Parathyroid adenoma (tissue), 2 donors: Measurements from ENCODE around the gene AKT3.

Experiments used
- H2AFZ ChIP-seq: fragments of 300-600 bp; sonication (generic); one replicate; pipeline ENCODE4 v1.7.0; 2017; ENCODE audit warnings: antibody characterized with exemption, mild to moderate bottlenecking
- H3K27ac ChIP-seq: fragments of 300-600 bp; sonication (generic); one replicate; pipeline ENCODE4 v1.7.0; 2017
- H3K27me3 ChIP-seq: fragments of 300-600 bp; sonication (generic); one replicate; pipeline ENCODE4 v1.7.0; 2017; ENCODE audit warnings: low read length; ENCODE audit not compliant: control insufficient read depth, insufficient read depth
- H3K36me3 ChIP-seq: fragments of 300-600 bp; sonication (generic); one replicate; pipeline ENCODE4 v1.7.0; 2017; ENCODE audit warnings: low read length; ENCODE audit not compliant: control insufficient read depth, insufficient read depth
- H3K4me1 ChIP-seq: fragments of 300-600 bp; sonication (generic); one replicate; pipeline ENCODE4 v1.7.0; 2017; ENCODE audit warnings: control low read depth
- H3K4me2 ChIP-seq: fragments of 300-600 bp; sonication (generic); one replicate; pipeline ENCODE4 v1.7.0; 2017; ENCODE audit warnings: low read length
- H3K4me3 ChIP-seq: fragments of 300-600 bp; sonication (generic); one replicate; pipeline ENCODE4 v1.7.0; 2017; ENCODE audit warnings: low read depth, low read length
- H3K79me2 ChIP-seq: fragments of 300-600 bp; sonication (generic); one replicate; pipeline ENCODE4 v1.7.0; 2017; ENCODE audit warnings: control low read depth
- H3K9ac ChIP-seq: fragments of 300-600 bp; sonication (generic); one replicate; pipeline ENCODE4 v1.7.0; 2017; ENCODE audit warnings: mild to moderate bottlenecking
- H3K9me3 ChIP-seq: fragments of 300-600 bp; sonication (generic); one replicate; pipeline ENCODE4 v1.7.0; 2017; ENCODE audit warnings: low read length; ENCODE audit not compliant: control insufficient read depth
- CTCF ChIP-seq: fragments of 300-600 bp; sonication (generic); IDR thresholded peaks from one replicate; pipeline ENCODE4 v1.7.0; 2017; ENCODE audit warnings: antibody characterized with exemption, mild to moderate bottlenecking
- donor health status: primary hyperparathyroidism.

Gene AKT3

DNA sequence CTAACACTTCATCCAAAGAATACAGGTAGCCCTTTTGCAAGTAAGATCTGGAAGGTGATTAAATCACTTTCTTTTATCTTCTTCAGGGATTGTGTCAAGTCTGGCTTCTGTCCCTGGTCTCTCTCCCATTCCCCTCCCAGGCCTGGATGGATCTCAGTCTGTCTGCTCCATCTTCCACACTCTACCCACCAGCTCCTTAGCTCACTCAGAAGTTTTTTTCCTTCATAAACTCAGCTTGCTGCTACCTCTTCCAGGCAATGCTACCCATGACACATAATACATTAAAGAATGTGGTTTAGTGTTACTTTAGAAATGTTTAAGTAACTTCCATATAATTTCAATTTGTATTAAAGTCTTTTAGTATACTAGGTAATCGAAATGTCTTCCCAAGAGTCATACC lies 133.1 kb downstream of the AKT3 start:
- Histone ChIP-seq H3K36me3 (no peaks in the 10 kb centered on the region), H3K9me3 (no peaks in the 10 kb centered on the region), H3K9ac (no peak overlapping the region), H2AFZ (no peak overlapping the region), H3K4me3 (no peak overlapping the region), H3K4me2 (no peak overlapping the region), H3K79me2 (peaks cover 6% of the 10 kb centered on the region), H3K4me1 (peaks cover 3% of the 10 kb centered on the region), H3K27ac (no peak overlapping the region), H3K27me3 (no peaks in the 10 kb centered on the region)
- TF ChIP-seq CTCF = no peak

GRCh38 chr1:243715285-243715684 lies 134.8 kb downstream of the AKT3 start:
- no peak overlapping the region for H3K9ac ChIP-seq
- H3K79me2 ChIP-seq = peaks cover 6% of the 10 kb centered on the region
- H3K36me3 ChIP-seq = no peaks in the 10 kb centered on the region
- H3K27me3 ChIP-seq = no peaks in the 10 kb centered on the region
- no peak overlapping the region for H3K4me2 ChIP-seq
- TF ChIP-seq CTCF = no peak
- H3K4me1 ChIP-seq = peaks cover 3% of the 10 kb centered on the region
- no peak overlapping the region for H2AFZ ChIP-seq
- H3K9me3 ChIP-seq = no peaks in the 10 kb centered on the region
- no peak overlapping the region for H3K4me3 ChIP-seq
- H3K27ac ChIP-seq = no peak overlapping the region

GRCh38 chr1:243713470-243714186 lies 136.4 kb downstream of the AKT3 start:
- Histone ChIP-seq H3K4me3 (no peak overlapping the region), H2AFZ (no peak overlapping the region), H3K4me1 (peaks cover 3% of the 10 kb centered on the region), H3K27me3 (no peaks in the 10 kb centered on the region), H3K79me2 (no peaks in the 10 kb centered on the region), H3K27ac (no peak overlapping the region), H3K9me3 (no peaks in the 10 kb centered on the region), H3K9ac (no peak overlapping the region), H3K4me2 (no peak overlapping the region), H3K36me3 (no peaks in the 10 kb centered on the region)
- TF ChIP-seq CTCF = no peak

DNA sequence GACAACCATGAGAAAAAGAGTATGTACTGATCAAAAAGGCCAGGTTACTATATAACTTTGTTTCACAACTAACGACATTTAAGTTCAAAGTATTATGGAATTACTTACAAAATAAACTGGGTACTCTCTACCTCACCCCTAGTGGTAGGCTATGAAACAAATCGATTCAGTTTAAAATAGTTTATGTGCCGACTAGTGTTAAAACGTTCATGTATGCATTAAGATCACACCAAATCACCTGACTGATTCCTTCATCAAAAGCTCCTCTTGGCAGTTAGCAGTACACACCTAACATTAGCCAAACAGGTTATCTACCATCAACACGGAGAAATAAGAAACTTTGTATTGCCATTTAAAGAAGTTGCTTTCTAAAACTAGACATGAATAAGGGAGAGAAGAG lies 137.1 kb downstream of the AKT3 start:
- Histone ChIP-seq H3K9me3 (no peaks in the 10 kb centered on the region), H2AFZ (no peak overlapping the region), H3K4me3 (no peak overlapping the region), H3K79me2 (no peaks in the 10 kb centered on the region), H3K4me1 (peaks cover 3% of the 10 kb centered on the region), H3K27ac (no peak overlapping the region), H3K27me3 (no peaks in the 10 kb centered on the region), H3K36me3 (no peaks in the 10 kb centered on the region), H3K9ac (no peak overlapping the region), H3K4me2 (no peak overlapping the region)
- no peak for TF ChIP-seq CTCF

GRCh38 chr1:243712242-243712641 lies 137.8 kb downstream of the AKT3 start:
- Histone ChIP-seq H3K4me2 (no peak overlapping the region), H3K27me3 (no peaks in the 10 kb centered on the region), H3K4me3 (no peak overlapping the region), H3K27ac (no peak overlapping the region), H3K4me1 (peaks cover 3% of the 10 kb centered on the region), H3K9me3 (no peaks in the 10 kb centered on the region), H3K9ac (no peak overlapping the region), H2AFZ (no peak overlapping the region), H3K79me2 (no peaks in the 10 kb centered on the region), H3K36me3 (no peaks in the 10 kb centered on the region)
- TF ChIP-seq CTCF = no peak
